Liver (tissue), 3 donors: ENCODE results near the gene FOXO3.
"Not testable (repeated sequence)": the region's sequence is repeated elsewhere in the genome, so short reads cannot be mapped to it uniquely, and the experiment has no call there.

Source experiments
- ATF3 ChIP-seq: IDR thresholded peaks from 2 replicates; pipeline ENCODE4 v1.6.1; 2016; ENCODE audit warnings: antibody characterized with exemption
- CTCF ChIP-seq: fragments of 150-350 bp; IDR thresholded peaks from 2 replicates; pipeline ENCODE4 v1.5.1; 2017; ENCODE audit warnings: improper control_type of control experiment, low read depth, low read length; ENCODE audit not compliant: missing input control
- FOXA1 ChIP-seq: IDR thresholded peaks from 2 replicates; pipeline ENCODE4 v1.6.1; 2016; ENCODE audit warnings: antibody characterized with exemption
- GABPA ChIP-seq, 2 donors: IDR thresholded peaks in 1 of 2; conservative IDR thresholded peaks in 1 of 2; 2 replicates each; pipeline ENCODE4 v1.6.1; 2016; ENCODE audit warnings: antibody characterized with exemption in 2 of 2, mild to moderate bottlenecking in 1 of 2, moderate library complexity in 1 of 2
- RAD21 ChIP-seq, 2 donors: IDR thresholded peaks; 2 replicates each; pipeline ENCODE4 v1.6.1; 2016; ENCODE audit warnings: antibody characterized with exemption in 2 of 2, mild to moderate bottlenecking in 2 of 2
- REST ChIP-seq: IDR thresholded peaks from 2 replicates; pipeline ENCODE4 v1.6.1; 2016; ENCODE audit warnings: antibody characterized with exemption, mild to moderate bottlenecking
- RXRA ChIP-seq, 2 donors: IDR thresholded peaks; 2 replicates each; pipeline ENCODE4 v1.6.1; 2017 to 2018; ENCODE audit warnings: antibody characterized with exemption in 2 of 2, mild to moderate bottlenecking in 1 of 2
- SP1 ChIP-seq: IDR thresholded peaks from 2 replicates; pipeline ENCODE4 v1.6.1; 2018; ENCODE audit warnings: antibody characterized with exemption, mild to moderate bottlenecking
- TAF1 ChIP-seq: conservative IDR thresholded peaks from 2 replicates; pipeline ENCODE4 v1.6.1; 2016; ENCODE audit warnings: antibody characterized with exemption, mild to moderate bottlenecking
- ZBTB33 ChIP-seq: IDR thresholded peaks from 2 replicates; pipeline ENCODE4 v1.6.1; 2016; ENCODE audit warnings: antibody characterized with exemption
- donor health status: healthy.
- donor health status: healthy.

DNA sequence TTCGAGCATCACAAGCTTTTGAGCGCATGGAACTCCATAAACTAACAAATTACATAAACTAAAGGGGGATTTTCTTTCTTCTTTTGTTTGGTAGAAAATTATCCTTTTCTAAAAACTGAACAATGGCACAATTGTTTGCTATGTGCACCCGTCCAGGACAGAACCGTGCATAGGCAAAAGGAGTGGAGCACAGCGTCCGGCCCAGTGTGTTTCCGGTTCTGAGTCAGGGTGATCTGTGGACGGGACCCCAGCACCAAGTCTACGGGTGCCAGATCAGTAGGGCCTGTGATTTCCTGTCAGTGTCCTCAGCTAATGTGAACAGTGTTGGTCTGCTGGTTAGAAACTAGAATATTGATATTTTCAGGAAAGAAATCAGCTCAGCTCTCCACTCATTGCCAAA, 119.6 kb downstream of the FOXO3 start:
- not testable (repeated sequence) for TF ChIP-seq RAD21 (IDR thresholded peaks at IDR 0.05); REST; ATF3; FOXA1; CTCF; GABPA (IDR thresholded peaks at IDR 0.05 in 1 of 2, conservative IDR thresholded peaks at IDR 0.05 in 1 of 2); RXRA (IDR thresholded peaks at IDR 0.05); ZBTB33; TAF1; SP1
